Mesodermal cell (in vitro differentiated cells): ENCODE results near the gene PPM1B.

Source experiments
- H3K27ac ChIP-seq: 2 replicates; pipeline ENCODE4 v1.7.0; 2013; ENCODE audit warnings: mild to moderate bottlenecking, low read depth, low read length, moderate library complexity; ENCODE audit not compliant: severe bottlenecking
- H3K36me3 ChIP-seq: 2 replicates; pipeline ENCODE4 v1.7.1; 2013; ENCODE audit warnings: mild to moderate bottlenecking, low read length, moderate library complexity; ENCODE audit not compliant: control insufficient read depth, insufficient read depth
- H3K4me1 ChIP-seq: one replicate; pipeline ENCODE4 v1.7.1; 2013; ENCODE audit warnings: mild to moderate bottlenecking, low read length; ENCODE audit not compliant: insufficient read depth, control insufficient read depth, poor library complexity, severe bottlenecking
- H3K4me3 ChIP-seq: 2 replicates; pipeline ENCODE4 v1.7.0; 2013; ENCODE audit warnings: low read length, control low read depth, mild to moderate bottlenecking; ENCODE audit not compliant: insufficient read depth, poor library complexity, severe bottlenecking; ENCODE audit errors: extremely low read depth
- H3K9me3 ChIP-seq: 2 replicates; pipeline ENCODE4 v1.7.1; 2013; ENCODE audit warnings: mild to moderate bottlenecking, low read length, moderate library complexity; ENCODE audit not compliant: control insufficient read depth
- WGBS, 2 experiments: methylation state at CpG; one replicate each; pipeline ENCODE4 v1.1.5; 2013; ENCODE audit warnings: missing lambda C conversion rate in 2 of 2; ENCODE audit not compliant: insufficient coverage in 2 of 2; 5-methylcytosine and 5-hydroxymethylcytosine counted together

PPM1B gene

DNA sequence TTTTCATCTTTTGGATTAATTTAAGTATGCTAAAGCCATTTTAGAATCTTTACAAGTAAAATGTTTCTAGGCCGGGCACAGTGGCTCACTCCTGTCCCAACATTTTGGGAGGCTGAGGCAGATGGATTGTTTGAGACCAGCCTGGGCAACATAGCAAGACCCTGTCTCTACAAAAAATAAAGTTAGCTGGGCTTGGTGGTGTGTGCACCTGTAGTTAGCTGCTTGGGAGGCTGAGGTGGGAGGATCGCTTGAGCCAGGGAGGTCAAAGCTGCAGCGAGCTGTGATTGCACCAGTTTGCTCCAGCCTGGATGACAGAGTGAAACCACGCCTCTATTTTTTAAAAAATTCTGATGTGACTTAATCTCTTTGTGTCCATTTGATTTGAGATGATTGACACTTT is 3.9 kb downstream of the PPM1B start:
- no peaks in the 10 kb centered on the region for H3K9me3 ChIP-seq
- H3K4me3 ChIP-seq, result no peak overlapping the region
- H3K27ac ChIP-seq, result no peak overlapping the region
- peaks cover 5% of the 10 kb centered on the region for H3K36me3 ChIP-seq
- H3K4me1 ChIP-seq, result peaks cover 6% of the 10 kb centered on the region
- 100% methylated on average over 2 to 3 of the region's 4 CpGs for WGBS, 2 experiments

DNA sequence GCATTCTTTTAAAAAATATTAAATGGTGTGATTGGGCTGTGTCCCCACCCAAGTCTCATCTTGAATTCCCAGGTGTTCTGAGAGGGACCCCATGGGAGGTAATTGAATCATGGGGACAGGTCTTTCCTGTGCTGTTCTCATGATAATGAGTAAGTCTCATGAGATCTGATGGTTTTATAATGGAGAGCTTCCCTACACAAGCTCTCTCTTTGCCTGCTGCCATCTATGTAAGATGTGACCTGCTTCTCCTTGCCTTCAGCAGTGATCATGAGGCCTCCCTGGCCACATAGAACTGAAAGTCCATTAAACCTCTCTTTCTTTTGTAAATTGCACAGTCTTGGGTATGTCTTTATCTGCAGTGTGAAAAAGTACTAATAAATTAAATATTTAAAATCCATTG is 10.3 kb downstream of the PPM1B start:
- H3K9me3 ChIP-seq, result no peaks in the 10 kb centered on the region
- H3K36me3 ChIP-seq, result peaks cover 20% of the 10 kb centered on the region
- peaks cover 6% of the 10 kb centered on the region for H3K4me1 ChIP-seq
- H3K27ac ChIP-seq, result no peak overlapping the region
- no peak overlapping the region for H3K4me3 ChIP-seq

DNA sequence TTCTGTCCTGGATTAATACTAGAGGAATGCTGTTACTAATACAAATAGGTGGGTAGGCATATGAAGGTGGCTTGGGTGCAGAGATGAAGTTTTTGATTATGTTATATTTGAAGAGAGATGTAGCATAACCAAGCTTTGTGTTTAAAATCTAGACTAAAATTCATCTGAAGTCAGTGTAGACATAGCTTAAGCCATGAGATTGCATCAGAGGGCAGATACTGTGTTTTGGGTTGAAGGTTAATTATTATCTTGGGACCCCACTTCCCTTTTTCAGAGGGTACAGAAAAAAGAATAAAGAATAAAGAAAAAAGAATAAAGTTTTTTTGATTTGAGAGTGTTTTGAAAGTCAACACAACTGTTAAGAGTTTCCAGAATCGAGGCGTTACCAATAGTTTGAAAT is 13.0 kb downstream of the PPM1B start:
- WGBS, 2 experiments, result 94 to 100% methylated on average over 2 of the region's 2 CpGs
- Histone ChIP-seq H3K9me3 (no peaks in the 10 kb centered on the region), H3K4me3 (no peak overlapping the region), H3K36me3 (peaks cover 21% of the 10 kb centered on the region), H3K27ac (no peak overlapping the region), H3K4me1 (no peaks in the 10 kb centered on the region)

DNA sequence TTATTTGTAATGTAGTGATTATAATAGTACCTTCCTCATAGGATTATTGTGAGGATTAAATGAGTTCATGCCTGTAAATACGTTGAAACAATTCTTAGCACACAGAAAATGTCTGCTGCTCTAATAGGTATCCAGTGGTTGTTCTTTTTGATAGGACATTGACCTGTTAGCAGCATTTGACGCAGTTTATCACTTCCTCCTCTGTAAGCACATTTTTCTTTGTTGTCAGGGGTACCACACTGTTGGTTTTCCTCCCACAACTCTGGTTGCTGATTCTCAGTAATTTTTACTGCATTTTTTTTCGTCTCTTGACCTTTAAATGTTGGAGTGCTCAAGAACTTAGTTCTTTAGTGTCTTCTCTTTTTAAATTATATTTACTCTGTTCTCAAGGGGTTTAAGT is 15.4 kb downstream of the PPM1B start:
- Histone ChIP-seq H3K4me3 (no peak overlapping the region), H3K4me1 (no peaks in the 10 kb centered on the region), H3K27ac (no peak overlapping the region), H3K36me3 (peaks cover 16% of the 10 kb centered on the region), H3K9me3 (no peaks in the 10 kb centered on the region)
- 33 to 75% methylated on average over 1 of the region's 3 CpGs for WGBS, 2 experiments

- no peak overlapping the region for H3K27ac ChIP-seq
- H3K4me3 ChIP-seq, result no peak overlapping the region
- peaks cover 5% of the 10 kb centered on the region for H3K36me3 ChIP-seq
- H3K4me1 ChIP-seq, result no peaks in the 10 kb centered on the region
- no peaks in the 10 kb centered on the region for H3K9me3 ChIP-seq
Observed at GRCh38 chr2:44186810-44187209, 18.1 kb downstream of the PPM1B start.

- WGBS, 2 experiments, result 80% methylated on average over 1 of the region's 4 CpGs; no CpG with 5 or more reads in 1 of the 2 experiments
- Histone ChIP-seq H3K27ac (no peak overlapping the region), H3K36me3 (peaks cover 5% of the 10 kb centered on the region), H3K9me3 (no peaks in the 10 kb centered on the region), H3K4me1 (no peaks in the 10 kb centered on the region), H3K4me3 (no peak overlapping the region)
Observed at GRCh38 chr2:44187251-44187650, 18.6 kb downstream of the PPM1B start.

DNA sequence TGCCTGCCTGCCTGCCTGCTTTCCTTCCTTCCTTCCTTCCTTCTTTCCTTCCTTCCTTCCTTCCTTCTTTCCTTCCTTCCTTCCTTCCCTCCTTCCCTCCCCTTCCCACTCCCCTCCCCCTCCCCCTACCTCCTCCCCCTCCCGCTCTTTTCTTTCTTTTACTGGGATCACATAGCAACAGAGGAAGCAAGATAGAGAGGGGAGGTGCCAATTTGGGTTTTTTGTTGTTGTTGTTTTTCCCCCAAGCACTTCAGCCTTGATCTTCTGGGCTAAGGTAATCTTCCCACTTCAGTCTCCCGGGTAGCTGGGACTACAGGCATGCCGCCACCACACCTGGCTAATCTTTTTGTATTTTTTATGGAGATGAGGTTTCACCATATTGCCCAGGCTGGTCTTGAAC is 20.0 kb downstream of the PPM1B start:
- peaks cover 10% of the 10 kb centered on the region for H3K36me3 ChIP-seq
- no peak overlapping the region for H3K27ac ChIP-seq
- 86% methylated on average over 1 of the region's 3 CpGs; no CpG with 5 or more reads in 1 of the 2 experiments for whole genome bisulfite sequencing, 2 experiments
- no peak overlapping the region for H3K4me3 ChIP-seq
- H3K9me3 ChIP-seq, result no peaks in the 10 kb centered on the region
- no peaks in the 10 kb centered on the region for H3K4me1 ChIP-seq

GRCh38 chr2:44189104-44189503 is 20.4 kb downstream of the PPM1B start:
- 96 to 100% methylated on average over 1 to 3 of the region's 4 CpGs for WGBS, 2 experiments

GRCh38 chr2:44190526-44190925 is 21.9 kb downstream of the PPM1B start:
- no CpG with 5 or more reads among the region's 3 CpGs for WGBS, 2 experiments

More at GRCh38 chr2:44189104-44189503, 20.4 kb downstream of the PPM1B start:
- H3K27ac ChIP-seq, result no peak overlapping the region
- H3K9me3 ChIP-seq, result no peaks in the 10 kb centered on the region
- H3K4me3 ChIP-seq, result no peak overlapping the region
- H3K36me3 ChIP-seq, result peaks cover 12% of the 10 kb centered on the region
- no peaks in the 10 kb centered on the region for H3K4me1 ChIP-seq

GRCh38 chr2:44191739-44192138 is 23.1 kb downstream of the PPM1B start:
- Histone ChIP-seq H3K36me3 (peaks cover 8% of the 10 kb centered on the region), H3K9me3 (no peaks in the 10 kb centered on the region), H3K27ac (no peak overlapping the region), H3K4me1 (no peaks in the 10 kb centered on the region), H3K4me3 (no peak overlapping the region)

More at GRCh38 chr2:44190526-44190925, 21.9 kb downstream of the PPM1B start:
- Histone ChIP-seq H3K27ac (no peak overlapping the region), H3K4me3 (no peak overlapping the region), H3K36me3 (peaks cover 14% of the 10 kb centered on the region), H3K9me3 (no peaks in the 10 kb centered on the region), H3K4me1 (no peaks in the 10 kb centered on the region)

DNA sequence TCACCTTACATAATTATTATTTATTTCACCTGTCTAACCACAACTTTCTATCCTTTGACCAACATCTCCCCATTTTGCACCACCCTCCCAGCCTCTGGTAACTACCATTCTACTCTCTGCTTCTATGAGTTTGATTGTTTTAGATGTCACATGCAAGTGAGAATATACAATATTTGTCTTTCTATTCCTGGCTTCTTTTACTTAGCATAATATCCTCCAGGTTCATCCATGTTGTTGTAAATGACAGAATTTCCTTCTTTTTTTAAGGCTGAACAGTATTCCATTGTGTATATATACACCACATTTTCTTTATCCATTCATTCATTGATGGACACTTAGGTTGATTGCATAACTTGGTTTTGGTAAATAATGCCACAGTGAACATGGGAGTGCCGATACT is 24.0 kb downstream of the PPM1B start:
- WGBS, 2 experiments, result no CpG with 5 or more reads among the region's 1 CpG

DNA sequence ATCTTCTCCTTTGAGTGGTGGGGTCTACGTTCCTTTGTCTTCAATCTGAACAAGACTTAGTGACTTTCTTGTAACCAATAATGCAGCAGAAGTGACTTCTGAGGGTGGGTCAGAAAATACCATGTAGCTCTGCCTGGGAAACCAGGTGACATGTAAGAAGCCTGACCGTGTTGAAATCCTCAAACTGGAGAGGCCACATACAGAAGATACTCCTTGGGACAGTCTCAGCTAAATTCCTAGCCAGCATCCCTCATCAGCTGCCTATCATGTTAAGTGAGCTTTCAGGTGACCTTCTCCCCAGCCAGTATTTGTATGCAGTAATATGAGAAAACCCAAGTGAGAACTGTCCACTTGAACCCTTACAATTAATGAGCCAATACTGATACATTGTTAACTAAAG is 27.0 kb downstream of the PPM1B start:
- no peak overlapping the region for H3K27ac ChIP-seq
- WGBS, 2 experiments, result 81 to 82% methylated on average over 1 to 2 of the region's 2 CpGs
- peaks cover 8% of the 10 kb centered on the region for H3K36me3 ChIP-seq
- H3K4me3 ChIP-seq, result no peak overlapping the region
- no peaks in the 10 kb centered on the region for H3K9me3 ChIP-seq
- no peaks in the 10 kb centered on the region for H3K4me1 ChIP-seq

More for the DNA sequence above, 24.0 kb downstream of the PPM1B start:
- no peak overlapping the region for H3K4me3 ChIP-seq
- H3K36me3 ChIP-seq, result peaks cover 8% of the 10 kb centered on the region
- no peaks in the 10 kb centered on the region for H3K9me3 ChIP-seq
- no peaks in the 10 kb centered on the region for H3K4me1 ChIP-seq
- no peak overlapping the region for H3K27ac ChIP-seq
